ENCODE data around the gene CEMIP.

DNA sequence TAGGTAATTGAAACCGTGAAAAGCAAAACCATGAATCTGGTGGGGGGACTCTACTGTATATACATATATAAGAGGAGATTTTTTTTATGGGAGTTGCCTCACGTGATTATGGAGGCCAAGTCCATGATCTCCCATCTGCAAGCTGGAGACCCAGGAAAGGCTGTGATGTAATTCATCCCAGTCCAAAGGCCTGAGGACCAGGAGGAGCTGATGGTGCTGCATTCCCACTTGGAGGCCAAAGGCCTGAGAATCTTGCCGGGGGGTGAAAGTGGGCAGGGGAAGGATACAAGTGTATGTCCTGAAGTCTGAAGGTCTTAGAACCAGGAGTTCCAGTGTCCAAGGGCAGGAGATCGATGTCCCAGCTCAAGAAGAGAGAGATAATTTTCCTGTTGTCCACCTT is 37.1 kb upstream of the CEMIP start:
- TF ChIP-seq, protein P1, sequence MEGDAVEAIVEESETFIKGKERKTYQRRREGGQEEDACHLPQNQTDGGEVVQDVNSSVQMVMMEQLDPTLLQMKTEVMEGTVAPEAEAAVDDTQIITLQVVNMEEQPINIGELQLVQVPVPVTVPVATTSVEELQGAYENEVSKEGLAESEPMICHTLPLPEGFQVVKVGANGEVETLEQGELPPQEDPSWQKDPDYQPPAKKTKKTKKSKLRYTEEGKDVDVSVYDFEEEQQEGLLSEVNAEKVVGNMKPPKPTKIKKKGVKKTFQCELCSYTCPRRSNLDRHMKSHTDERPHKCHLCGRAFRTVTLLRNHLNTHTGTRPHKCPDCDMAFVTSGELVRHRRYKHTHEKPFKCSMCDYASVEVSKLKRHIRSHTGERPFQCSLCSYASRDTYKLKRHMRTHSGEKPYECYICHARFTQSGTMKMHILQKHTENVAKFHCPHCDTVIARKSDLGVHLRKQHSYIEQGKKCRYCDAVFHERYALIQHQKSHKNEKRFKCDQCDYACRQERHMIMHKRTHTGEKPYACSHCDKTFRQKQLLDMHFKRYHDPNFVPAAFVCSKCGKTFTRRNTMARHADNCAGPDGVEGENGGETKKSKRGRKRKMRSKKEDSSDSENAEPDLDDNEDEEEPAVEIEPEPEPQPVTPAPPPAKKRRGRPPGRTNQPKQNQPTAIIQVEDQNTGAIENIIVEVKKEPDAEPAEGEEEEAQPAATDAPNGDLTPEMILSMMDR (conservative IDR thresholded peaks at IDR 0.05; ENCODE audit: low read depth, low read length): no peak
- TF ChIP-seq EZH2 (IDR thresholded peaks at IDR 0.05; ENCODE audit: low read length, unreplicated experiment): no peak

Data from PC-3 (cell line).